Measurements from ENCODE around the gene PTGDR.

PTGDR gene

GRCh38 chr14:52272375-52272774 lies 4.9 kb downstream of the PTGDR start:
- H3K4me1 Mint-ChIP-seq, result peaks cover 24% of the 10 kb centered on the region
- peak; percentile 52 for DNase-seq
- H3K27ac Mint-ChIP-seq, result no peak overlapping the region
- H3K4me3 Mint-ChIP-seq, result no peak overlapping the region
- peaks cover 76% of the 10 kb centered on the region for H3K27me3 Mint-ChIP-seq
- CTCF ChIA-PET, result interaction anchor here (0.6 to 3.4 kb wide), 7 partner anchors 38 to 279 kb away, joined by 3 to 16 read pairs (median 3); no protein-coding TSS in a partner anchor
- no peaks in the 10 kb centered on the region for H3K9me3 Mint-ChIP-seq
- H3K36me3 Mint-ChIP-seq, result peaks cover 15% of the 10 kb centered on the region

GRCh38 chr14:52275372-52275771 lies 7.9 kb downstream of the PTGDR start:
- Mint-ChIP-seq H3K27me3 (peaks cover 51% of the 10 kb centered on the region), H3K4me3 (no peak overlapping the region), H3K9me3 (no peaks in the 10 kb centered on the region), H3K36me3 (peaks cover 9% of the 10 kb centered on the region), H3K4me1 (peaks cover 20% of the 10 kb centered on the region), H3K27ac (no peak overlapping the region)
- CTCF ChIA-PET, result interaction anchor here (0.6 kb wide), 1 partner anchor 215 kb away, joined by 3 read pairs; no protein-coding TSS in a partner anchor
- DNase-seq, result no peak

GRCh38 chr14:52277552-52277951 lies 10.1 kb downstream of the PTGDR start:
- no peak overlapping the region for H3K27ac Mint-ChIP-seq
- H3K4me1 Mint-ChIP-seq, result peaks cover 32% of the 10 kb centered on the region
- peaks cover 2% of the 10 kb centered on the region for H3K9me3 Mint-ChIP-seq
- peaks cover 13% of the 10 kb centered on the region for H3K36me3 Mint-ChIP-seq
- no peak for DNase-seq
- CTCF ChIA-PET, result no interaction called here
- H3K27me3 Mint-ChIP-seq, result peaks cover 51% of the 10 kb centered on the region
- no peak overlapping the region for H3K4me3 Mint-ChIP-seq

- Mint-ChIP-seq H3K27me3 (peaks cover 32% of the 10 kb centered on the region), H3K4me3 (no peak overlapping the region), H3K27ac (no peak overlapping the region), H3K9me3 (peaks cover 8% of the 10 kb centered on the region), H3K4me1 (peaks cover 39% of the 10 kb centered on the region), H3K36me3 (peaks cover 21% of the 10 kb centered on the region)
- CTCF ChIA-PET, result no interaction called here
- no peak for DNase-seq
These were observed 11.9 kb downstream of the PTGDR start for GRCh38 chr14:52279408-52279807.

- peaks cover 28% of the 10 kb centered on the region for H3K36me3 Mint-ChIP-seq
- CTCF ChIA-PET, result no interaction called here
- H3K4me1 Mint-ChIP-seq, result peaks cover 73% of the 10 kb centered on the region
- no peak overlapping the region for H3K27ac Mint-ChIP-seq
- no peak overlapping the region for H3K4me3 Mint-ChIP-seq
- H3K27me3 Mint-ChIP-seq, result peaks cover 9% of the 10 kb centered on the region
- H3K9me3 Mint-ChIP-seq, result peaks cover 9% of the 10 kb centered on the region
- DNase-seq, result no peak
These were observed 15.6 kb downstream of the PTGDR start for GRCh38 chr14:52283099-52283498.

GRCh38 chr14:52286661-52287649 lies 19.5 kb downstream of the PTGDR start:
- H3K4me3 Mint-ChIP-seq, result peak overlapping the region; percentile 21
- H3K36me3 Mint-ChIP-seq, result peaks cover 50% of the 10 kb centered on the region
- peaks cover 22% of the 10 kb centered on the region for H3K27me3 Mint-ChIP-seq
- CTCF ChIA-PET, result interaction anchor here (1.1 kb wide), 1 partner anchor 131 kb away, joined by 3 read pairs; no protein-coding TSS in a partner anchor
- H3K4me1 Mint-ChIP-seq, result peaks cover 55% of the 10 kb centered on the region
- peaks cover 12% of the 10 kb centered on the region for H3K9me3 Mint-ChIP-seq
- H3K27ac Mint-ChIP-seq, result peak overlapping the region; percentile 96
- peak; percentile 47 for DNase-seq

GRCh38 chr14:52296378-52296777 lies 28.9 kb downstream of the PTGDR start:
- Mint-ChIP-seq H3K27me3 (peaks cover 24% of the 10 kb centered on the region), H3K4me3 (no peak overlapping the region), H3K4me1 (peaks cover 36% of the 10 kb centered on the region), H3K36me3 (peaks cover 32% of the 10 kb centered on the region), H3K27ac (no peak overlapping the region), H3K9me3 (peaks cover 6% of the 10 kb centered on the region)
- no peak for DNase-seq
- CTCF ChIA-PET, result no interaction called here

GRCh38 chr14:52298795-52299194 lies 31.3 kb downstream of the PTGDR start:
- CTCF ChIA-PET, result interaction anchor here (0.8 to 4.3 kb wide), 11 partner anchors 17 to 176 kb away, joined by 3 to 16 read pairs (median 4); no protein-coding TSS in a partner anchor
- no peak for DNase-seq
- H3K4me3 Mint-ChIP-seq, result no peak overlapping the region
- H3K27me3 Mint-ChIP-seq, result peaks cover 23% of the 10 kb centered on the region
- H3K36me3 Mint-ChIP-seq, result peaks cover 40% of the 10 kb centered on the region
- H3K27ac Mint-ChIP-seq, result no peak overlapping the region
- peaks cover 55% of the 10 kb centered on the region for H3K4me1 Mint-ChIP-seq
- peaks cover 6% of the 10 kb centered on the region for H3K9me3 Mint-ChIP-seq

- H3K9me3 Mint-ChIP-seq, result peaks cover 6% of the 10 kb centered on the region
- DNase-seq, result no peak
- H3K36me3 Mint-ChIP-seq, result peaks cover 46% of the 10 kb centered on the region
- peaks cover 62% of the 10 kb centered on the region for H3K4me1 Mint-ChIP-seq
- H3K27ac Mint-ChIP-seq, result no peak overlapping the region
- H3K27me3 Mint-ChIP-seq, result peaks cover 16% of the 10 kb centered on the region
- no peak overlapping the region for H3K4me3 Mint-ChIP-seq
- CTCF ChIA-PET, result interaction anchor here (0.7 to 4.3 kb wide), 24 partner anchors 9 to 252 kb away, joined by 3 to 16 read pairs (median 4); partner anchors contain the start of gene PTGER2
These were observed 32.3 kb downstream of the PTGDR start for GRCh38 chr14:52299692-52300278.

GRCh38 chr14:52303236-52303635 lies 35.7 kb downstream of the PTGDR start:
- Mint-ChIP-seq H3K4me1 (peaks cover 70% of the 10 kb centered on the region), H3K9me3 (peaks cover 6% of the 10 kb centered on the region), H3K4me3 (no peak overlapping the region), H3K36me3 (peaks cover 57% of the 10 kb centered on the region), H3K27me3 (peaks cover 11% of the 10 kb centered on the region), H3K27ac (no peak overlapping the region)
- CTCF ChIA-PET, result interaction anchor here (0.6 to 1.2 kb wide), 3 partner anchors 8 to 97 kb away, joined by 3 to 6 read pairs (median 3); partner anchors contain the start of gene PTGER2
- no peak for DNase-seq

GRCh38 chr14:52304248-52304904 lies 36.9 kb downstream of the PTGDR start:
- H3K4me1 Mint-ChIP-seq, result peaks cover 69% of the 10 kb centered on the region
- no peak overlapping the region for H3K27ac Mint-ChIP-seq
- peaks cover 6% of the 10 kb centered on the region for H3K9me3 Mint-ChIP-seq
- CTCF ChIA-PET, result interaction anchor here (1.1 kb wide), 1 partner anchor 10 kb away, joined by 3 read pairs; the partner anchor contains the start of gene PTGER2
- DNase-seq, result no peak
- peaks cover 14% of the 10 kb centered on the region for H3K27me3 Mint-ChIP-seq
- peaks cover 66% of the 10 kb centered on the region for H3K36me3 Mint-ChIP-seq
- H3K4me3 Mint-ChIP-seq, result no peak overlapping the region

GRCh38 chr14:52305014-52305413 lies 37.5 kb downstream of the PTGDR start:
- Mint-ChIP-seq H3K4me1 (peaks cover 70% of the 10 kb centered on the region), H3K9me3 (peaks cover 6% of the 10 kb centered on the region), H3K36me3 (peaks cover 72% of the 10 kb centered on the region), H3K4me3 (no peak overlapping the region), H3K27me3 (peaks cover 16% of the 10 kb centered on the region), H3K27ac (no peak overlapping the region)
- CTCF ChIA-PET, result no interaction called here
- no peak for DNase-seq

- DNase-seq, result no peak
- CTCF ChIA-PET, result interaction anchor here (0.6 kb wide), 1 partner anchor 63 kb away, joined by 3 read pairs; no protein-coding TSS in a partner anchor
- Mint-ChIP-seq H3K27ac (no peak overlapping the region), H3K4me3 (no peak overlapping the region), H3K9me3 (no peaks in the 10 kb centered on the region), H3K27me3 (peaks cover 12% of the 10 kb centered on the region), H3K4me1 (peaks cover 72% of the 10 kb centered on the region), H3K36me3 (peaks cover 76% of the 10 kb centered on the region)
These were observed 39.9 kb downstream of the PTGDR start for GRCh38 chr14:52307376-52307775.

- Mint-ChIP-seq H3K27me3 (peaks cover 12% of the 10 kb centered on the region), H3K4me3 (no peak overlapping the region), H3K9me3 (no peaks in the 10 kb centered on the region), H3K27ac (no peak overlapping the region), H3K36me3 (peaks cover 76% of the 10 kb centered on the region), H3K4me1 (peaks cover 72% of the 10 kb centered on the region)
- DNase-seq, result no peak
- CTCF ChIA-PET, result no interaction called here
These were observed 40.4 kb downstream of the PTGDR start for GRCh38 chr14:52307905-52308304.

All from activated naive CD4-positive, alpha-beta T cell treated with anti-CD3 and anti-CD28 coated beads, Interleukin-2, amount 10 ng/mL, durations not matched to agents 7 days and 5 days (primary cell).